HepG2 (cell line): ENCODE data around the gene ATR. TPM values are rescaled to one million over a fixed set of nuclear protein-coding genes. Genes with fewer than 3 reads are reported as not detected.

Source experiments
- ATF3 ChIP-seq: sonication (generic); formaldehyde crosslinking; IDR thresholded peaks from 2 replicates; pipeline ENCODE4 v1.4.0; 2020; ENCODE audit warnings: missing genetic modification reagents
- ATF4 ChIP-seq, 2 experiments: fragments of 450-650 bp in 1 of 2; sonication (generic) in 1 of 2; formaldehyde crosslinking; IDR thresholded peaks; 2 replicates each; pipeline versions ENCODE4 v1.5.0 to v1.8.0; 2020 to 2022; ENCODE audit warnings: mild to moderate bottlenecking in 1 of 2, missing genetic modification reagents in 1 of 2
- CEBPG ChIP-seq: IDR thresholded peaks from 2 replicates; pipeline ENCODE4 v1.6.1; 2016
- CENPX ChIP-seq: sonication (generic); formaldehyde crosslinking; IDR thresholded peaks from 2 replicates; pipeline ENCODE4 v1.9.0; 2021; ENCODE audit warnings: mild to moderate bottlenecking, missing genetic modification reagents, moderate library complexity
- ETV5 ChIP-seq: IDR thresholded peaks from 2 replicates; pipeline ENCODE4 v1.6.1; 2018; ENCODE audit warnings: missing biosample characterization, missing genetic modification reagents, inconsistent platforms, borderline replicate concordance
- FOXA3 ChIP-seq: IDR thresholded peaks from 2 replicates; pipeline ENCODE4 v1.6.1; 2016; ENCODE audit warnings: missing genetic modification reagents, missing compliant biosample characterization
- FOXP1 ChIP-seq, 2 experiments: fragments of 450-650 bp in 1 of 2; IDR thresholded peaks; 2 replicates each; pipeline ENCODE4 v1.6.1; 2017 to 2018; ENCODE audit warnings: antibody characterized with exemption in 1 of 2
- HMGA1 ChIP-seq: sonication (generic); formaldehyde crosslinking; conservative IDR thresholded peaks from 2 replicates; pipeline ENCODE4 v1.4.0; 2020; ENCODE audit warnings: missing genetic modification reagents
- JDP2 ChIP-seq: sonication (generic); formaldehyde crosslinking; IDR thresholded peaks from 2 replicates; pipeline ENCODE4 v1.8.1; 2022; ENCODE audit warnings: missing genetic modification reagents, borderline replicate concordance
- JUND ChIP-seq: sonication (generic); formaldehyde crosslinking; IDR thresholded peaks from 2 replicates; pipeline ENCODE4 v1.8.0; 2022; ENCODE audit warnings: mild to moderate bottlenecking, missing genetic modification reagents
- KDM2A ChIP-seq: sonication (generic); formaldehyde crosslinking; IDR thresholded peaks from 2 replicates; pipeline ENCODE4 v1.4.0; 2020; ENCODE audit warnings: low read depth, missing genetic modification reagents, borderline replicate concordance
- MAFF ChIP-seq: IDR thresholded peaks from 2 replicates; pipeline ENCODE4 v1.6.1; 2011; ENCODE audit warnings: low read depth, low read length, improper control_type of control experiment
- PAX8 ChIP-seq: sonication (generic); formaldehyde crosslinking; IDR thresholded peaks from 2 replicates; pipeline ENCODE4 v1.8.0; 2022; ENCODE audit warnings: mild to moderate bottlenecking, missing genetic modification reagents, borderline replicate concordance
- PRDM15 ChIP-seq: sonication (generic); formaldehyde crosslinking; IDR thresholded peaks from 2 replicates; pipeline ENCODE4 v1.4.0; 2020; ENCODE audit warnings: missing genetic modification reagents
- PRDM4 ChIP-seq: sonication (generic); formaldehyde crosslinking; IDR thresholded peaks from 2 replicates; pipeline ENCODE4 v1.9.0; 2021; ENCODE audit warnings: missing genetic modification reagents, borderline replicate concordance
- RAD21 ChIP-seq: fragments of 450-650 bp; formaldehyde crosslinking; IDR thresholded peaks from 2 replicates; pipeline ENCODE4 v1.5.0; 2020; ENCODE audit warnings: mild to moderate bottlenecking
- RXRA ChIP-seq: sonication (generic); formaldehyde crosslinking; IDR thresholded peaks from 2 replicates; pipeline ENCODE4 v1.5.1; 2020; ENCODE audit warnings: missing genetic modification reagents
- SMAD9 ChIP-seq: sonication (generic); formaldehyde crosslinking; IDR thresholded peaks from 2 replicates; pipeline ENCODE4 v1.5.1; 2020; ENCODE audit warnings: mild to moderate bottlenecking, missing genetic modification reagents
- TEAD2 ChIP-seq: sonication (generic); formaldehyde crosslinking; IDR thresholded peaks from 2 replicates; pipeline ENCODE4 v1.9.0; 2021; ENCODE audit warnings: missing genetic modification reagents
- XBP1 ChIP-seq: sonication (generic); formaldehyde crosslinking; IDR thresholded peaks from 2 replicates; pipeline ENCODE4 v1.5.0; 2020; ENCODE audit warnings: missing genetic modification reagents
- ZBTB21 ChIP-seq: sonication (generic); formaldehyde crosslinking; IDR thresholded peaks from 2 replicates; pipeline ENCODE4 v1.4.0; 2020; ENCODE audit warnings: missing genetic modification reagents
- ZBTB38 ChIP-seq: sonication (generic); formaldehyde crosslinking; IDR thresholded peaks from 2 replicates; pipeline ENCODE4 v1.5.1; 2020; ENCODE audit warnings: mild to moderate bottlenecking, missing genetic modification reagents
- ZNF251 ChIP-seq: sonication (generic); formaldehyde crosslinking; IDR thresholded peaks from 2 replicates; pipeline ENCODE4 v1.9.0; 2021; ENCODE audit warnings: mild to moderate bottlenecking, missing genetic modification reagents
- ZNF607 ChIP-seq: sonication (generic); formaldehyde crosslinking; IDR thresholded peaks from 2 replicates; pipeline ENCODE4 v1.5.1; 2020; ENCODE audit warnings: missing genetic modification reagents, mild to moderate bottlenecking, borderline replicate concordance
- ZNF644 ChIP-seq: IDR thresholded peaks from 2 replicates; pipeline ENCODE4 v1.6.1; 2016; ENCODE audit warnings: low read depth
- ZNF776 ChIP-seq: sonication (generic); formaldehyde crosslinking; IDR thresholded peaks from 2 replicates; pipeline ENCODE4 v1.4.0; 2020; ENCODE audit warnings: mild to moderate bottlenecking, missing genetic modification reagents
- polyA plus RNA-seq, 8 experiments: library from polyadenylated mRNA; depleted of rRNA in 3 of 8; stranded (reverse) in 7 of 8; unstranded in 1 of 8; fragments of >200 nt; fragmentation: Illumina TruSeq in 4 of 8; extraction: Trizol in 4 of 8; gene quantifications; 2 replicates each; pipeline versions ENCODE4 v1.2.1 to v1.2.3, GENCODE V29; 2011 to 2016; ENCODE audit warnings: low read depth in 4 of 8, missing spikeins in 1 of 8, mixed read lengths in 1 of 8; ENCODE audit not compliant: insufficient read depth in 1 of 8
- total RNA-seq, 5 experiments: library from RNA; depleted of rRNA; stranded (reverse); fragments of >200 nt; fragmentation: Illumina TruSeq; extraction: Trizol; gene quantifications; 2 replicates each; pipeline ENCODE4 v1.2.3, GENCODE V29; 2016; ENCODE audit warnings: low read depth in 1 of 5

Gene ATR
- total and polyA plus RNA-seq, 2 of the 13 experiments (the other 11 are each of a cell fraction or from before 2014, with no cell fraction given) = 6.6 to 17.0 TPM

GRCh38 chr3:142434503-142434902 lies 144.0 kb downstream of the ATR start (continued):
- TF ChIP-seq PRDM4 (CRISPR knock-in tag) (no peak), ZBTB21 (CRISPR knock-in tag) (no peak), ZNF644 (CRISPR knock-in tag) (no peak), RXRA (no peak), ZBTB38 (CRISPR knock-in tag) (no peak), HMGA1 (no peak), JDP2 (CRISPR knock-in tag) (no peak), TEAD2 (no peak), MAFF (no peak), FOXP1 (IDR thresholded peaks at IDR 0.05) (no peak), FOXP1 (CRISPR knock-in tag; IDR thresholded peaks at IDR 0.05) (peak; percentile 30; the same call in 1 of the 2 replicates), CENPX (CRISPR knock-in tag) (no peak), RAD21 (CRISPR knock-in tag) (no peak), ETV5 (CRISPR knock-in tag) (no peak), KDM2A (no peak), ZNF776 (CRISPR knock-in tag) (no peak), XBP1 (no peak), ATF4 (CRISPR knock-in tag; IDR thresholded peaks at IDR 0.05) (peak in 1 of 2 experiments; percentile 69; a peak in 2 of 4 replicates), FOXA3 (CRISPR knock-in tag) (0 out of 2 replicates have a peak, but pooled peaks have one; percentile 20), PRDM15 (CRISPR knock-in tag) (no peak), ZNF251 (CRISPR knock-in tag) (no peak), CEBPG (CRISPR knock-in tag) (peak; percentile 89), SMAD9 (CRISPR knock-in tag) (no peak), JUND (CRISPR knock-in tag) (no peak), ZNF607 (CRISPR knock-in tag) (no peak), PAX8 (CRISPR knock-in tag) (no peak), ATF3 (CRISPR knock-in tag) (peak; percentile 72; the same call in 1 of the 2 replicates)
